ENCODE measurements around the gene SCLT1.

SCLT1 gene

DNA sequence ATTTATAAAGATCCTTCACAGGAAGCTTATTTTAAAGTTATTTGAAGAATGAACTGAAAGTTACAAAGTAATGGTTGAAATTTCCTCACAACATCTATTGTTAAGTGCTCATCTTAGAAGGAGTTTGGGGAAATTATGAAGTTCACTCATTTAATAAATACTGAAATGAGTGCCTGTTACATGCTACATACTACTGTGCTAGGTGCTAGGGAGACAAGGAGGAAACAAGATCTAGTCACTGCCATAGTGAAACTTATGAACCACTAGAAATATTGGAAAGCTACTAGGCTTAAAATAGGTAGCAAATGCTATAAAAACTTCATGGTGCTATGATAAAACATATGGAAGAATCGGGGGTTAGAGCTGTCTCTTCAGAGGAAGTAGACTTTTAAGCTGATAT is 186.8 kb downstream of the SCLT1 start:
- TF ChIP-seq GATA2 (IDR thresholded peaks at IDR 0.05; ENCODE audit: low read depth, low read length), result no peak
- no peak for TF ChIP-seq GATA3 (IDR thresholded peaks at IDR 0.05; ENCODE audit: low read depth, low read length)

DNA sequence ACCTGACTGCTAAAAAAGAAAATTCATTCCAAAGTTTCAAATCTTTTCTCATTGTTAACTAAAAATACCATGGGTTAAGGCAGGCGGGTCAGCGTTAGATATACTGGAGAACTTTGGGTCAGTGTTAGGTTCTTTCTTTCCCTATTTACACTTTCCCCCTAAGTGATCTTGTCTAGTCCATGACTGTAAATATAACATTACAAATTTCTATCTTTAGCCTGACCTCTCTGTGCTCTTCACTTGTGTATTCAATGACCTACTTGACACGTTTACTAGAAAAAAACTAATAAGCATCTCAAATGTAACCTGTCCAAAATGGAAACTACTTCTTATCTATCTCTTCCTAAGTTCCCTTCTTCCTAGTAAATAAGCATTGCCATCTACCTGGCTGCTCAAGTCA is 188.5 kb downstream of the SCLT1 start:
- TF ChIP-seq GATA3 (IDR thresholded peaks at IDR 0.05; ENCODE audit: low read depth, low read length), result no peak
- TF ChIP-seq GATA2 (IDR thresholded peaks at IDR 0.05; ENCODE audit: low read depth, low read length), result no peak

DNA sequence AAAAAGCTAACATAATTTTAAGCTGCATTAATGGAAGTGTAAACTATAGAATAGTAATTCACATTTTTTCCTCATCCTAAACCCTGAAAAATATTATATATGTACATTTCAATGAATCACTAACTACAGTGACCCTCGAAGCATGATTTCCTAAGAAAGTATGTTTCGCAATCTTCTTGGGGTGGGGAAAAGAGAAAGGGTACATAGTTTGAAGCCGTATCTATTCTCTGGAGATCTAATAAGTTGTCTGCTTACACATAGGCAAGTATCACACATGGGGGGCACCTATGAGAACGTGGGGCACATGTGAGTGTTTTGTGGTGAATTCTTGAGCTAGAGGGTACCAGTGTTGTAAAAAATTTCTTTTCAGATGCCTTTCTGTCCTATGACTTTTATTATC is 212.7 kb downstream of the SCLT1 start:
- no peak for TF ChIP-seq GATA2 (IDR thresholded peaks at IDR 0.05; ENCODE audit: low read depth, low read length)
- TF ChIP-seq GATA3 (IDR thresholded peaks at IDR 0.05; ENCODE audit: low read depth, low read length), result no peak

DNA sequence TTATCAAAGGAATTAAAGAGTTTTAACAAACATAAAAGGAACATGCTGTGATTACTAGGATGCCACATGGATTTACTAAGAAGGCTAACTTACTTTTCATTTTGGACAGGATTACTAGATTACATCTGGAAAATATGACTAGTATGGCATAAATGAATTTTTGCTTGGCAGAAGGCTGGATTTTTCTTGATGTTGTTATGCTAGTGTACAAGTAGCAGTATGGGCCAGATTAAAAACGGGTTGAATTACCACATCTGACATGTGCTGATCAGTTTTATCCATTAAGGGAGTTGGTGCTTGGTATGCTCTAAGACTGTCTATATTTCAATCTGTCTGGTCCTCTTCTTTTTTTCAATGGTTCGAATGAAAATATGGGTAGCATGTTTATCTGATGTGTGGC is 213.4 kb downstream of the SCLT1 start:
- TF ChIP-seq GATA3 (IDR thresholded peaks at IDR 0.05; ENCODE audit: low read depth, low read length), result no peak
- no peak for TF ChIP-seq GATA2 (IDR thresholded peaks at IDR 0.05; ENCODE audit: low read depth, low read length)

DNA sequence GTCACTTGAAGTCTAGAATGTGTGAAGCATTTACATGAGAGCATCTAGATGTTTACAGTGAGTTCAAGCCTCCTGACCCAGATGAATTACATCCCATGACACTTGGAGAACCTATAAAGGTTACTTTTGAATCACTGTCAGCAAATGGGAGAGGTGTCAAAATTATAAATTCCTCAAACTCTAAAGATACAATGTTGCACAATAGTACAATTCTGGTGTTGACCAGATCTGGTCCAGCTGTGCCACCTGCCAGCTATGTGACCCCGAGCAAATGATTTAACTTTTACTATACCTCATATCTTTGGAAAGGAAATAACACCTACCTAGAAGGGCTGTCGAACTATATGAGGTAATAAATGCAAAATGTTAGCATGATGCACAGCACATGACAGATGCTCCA is 214.1 kb downstream of the SCLT1 start:
- no peak for TF ChIP-seq GATA2 (IDR thresholded peaks at IDR 0.05; ENCODE audit: low read depth, low read length)
- TF ChIP-seq GATA3 (IDR thresholded peaks at IDR 0.05; ENCODE audit: low read depth, low read length), result no peak

DNA sequence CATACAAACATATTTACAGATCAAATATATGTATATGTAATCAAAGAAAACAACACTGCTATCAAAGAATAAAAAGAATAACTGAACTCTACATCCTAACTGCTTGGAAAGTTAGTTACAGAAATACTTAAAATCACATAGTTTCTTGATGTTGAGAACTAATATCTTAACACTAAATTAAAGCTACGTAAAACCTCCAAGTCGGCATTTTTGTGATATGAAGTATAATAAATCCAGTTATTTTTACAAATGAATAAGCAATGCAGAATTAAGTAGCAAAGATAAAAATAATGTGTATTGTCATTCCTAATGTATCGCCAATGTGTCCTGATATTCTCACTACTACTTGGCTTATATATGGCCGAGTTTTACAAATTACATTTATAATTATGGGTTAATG is 215.4 kb downstream of the SCLT1 start:
- TF ChIP-seq GATA3 (IDR thresholded peaks at IDR 0.05; ENCODE audit: low read depth, low read length), result no peak
- TF ChIP-seq GATA2 (IDR thresholded peaks at IDR 0.05; ENCODE audit: low read depth, low read length), result no peak

DNA sequence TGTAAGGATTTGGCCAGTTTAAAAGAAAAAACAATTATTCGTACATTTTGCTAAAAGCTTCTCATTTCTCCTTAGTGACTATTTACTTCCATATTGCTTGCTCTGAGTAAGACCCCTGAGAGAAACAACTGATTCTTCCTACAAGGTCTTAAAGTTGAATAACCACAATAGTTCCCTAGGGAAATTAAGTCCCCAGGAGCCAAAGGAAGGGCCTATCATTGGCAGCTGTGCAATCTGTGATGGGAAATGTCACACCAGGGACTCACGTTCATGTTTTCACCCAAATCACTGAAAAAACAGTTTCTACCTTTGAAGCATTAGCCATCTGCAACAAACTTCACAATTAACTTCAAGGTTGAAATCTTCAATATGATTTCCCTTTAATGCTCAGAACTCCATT is 217.1 kb downstream of the SCLT1 start:
- TF ChIP-seq GATA3 (IDR thresholded peaks at IDR 0.05; ENCODE audit: low read depth, low read length) (no peak), GATA2 (IDR thresholded peaks at IDR 0.05; ENCODE audit: low read depth, low read length) (no peak)

DNA sequence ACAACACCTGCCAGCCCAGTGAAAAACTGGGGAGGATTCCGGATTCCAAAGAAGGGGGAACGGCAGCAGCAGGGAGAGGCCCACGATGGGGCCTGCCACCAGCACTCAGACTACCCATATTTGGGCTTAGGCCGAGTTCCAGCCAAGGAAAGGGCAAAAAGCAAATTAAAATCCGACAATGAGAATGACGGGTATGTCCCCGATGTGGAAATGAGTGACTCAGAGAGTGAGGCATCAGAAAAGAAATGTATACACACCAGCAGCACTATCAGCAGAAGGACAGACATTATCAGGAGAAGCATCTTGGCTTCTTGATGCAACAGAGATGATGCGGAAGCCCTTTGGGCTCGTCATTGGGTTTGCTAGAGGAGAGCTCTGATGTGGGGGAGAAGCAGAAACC is 221.4 kb downstream of the SCLT1 start:
- TF ChIP-seq GATA2 (IDR thresholded peaks at IDR 0.05; ENCODE audit: low read depth, low read length) (peak; percentile 12; the same call in 1 of the 2 replicates), GATA3 (IDR thresholded peaks at IDR 0.05; ENCODE audit: low read depth, low read length) (no peak)

DNA sequence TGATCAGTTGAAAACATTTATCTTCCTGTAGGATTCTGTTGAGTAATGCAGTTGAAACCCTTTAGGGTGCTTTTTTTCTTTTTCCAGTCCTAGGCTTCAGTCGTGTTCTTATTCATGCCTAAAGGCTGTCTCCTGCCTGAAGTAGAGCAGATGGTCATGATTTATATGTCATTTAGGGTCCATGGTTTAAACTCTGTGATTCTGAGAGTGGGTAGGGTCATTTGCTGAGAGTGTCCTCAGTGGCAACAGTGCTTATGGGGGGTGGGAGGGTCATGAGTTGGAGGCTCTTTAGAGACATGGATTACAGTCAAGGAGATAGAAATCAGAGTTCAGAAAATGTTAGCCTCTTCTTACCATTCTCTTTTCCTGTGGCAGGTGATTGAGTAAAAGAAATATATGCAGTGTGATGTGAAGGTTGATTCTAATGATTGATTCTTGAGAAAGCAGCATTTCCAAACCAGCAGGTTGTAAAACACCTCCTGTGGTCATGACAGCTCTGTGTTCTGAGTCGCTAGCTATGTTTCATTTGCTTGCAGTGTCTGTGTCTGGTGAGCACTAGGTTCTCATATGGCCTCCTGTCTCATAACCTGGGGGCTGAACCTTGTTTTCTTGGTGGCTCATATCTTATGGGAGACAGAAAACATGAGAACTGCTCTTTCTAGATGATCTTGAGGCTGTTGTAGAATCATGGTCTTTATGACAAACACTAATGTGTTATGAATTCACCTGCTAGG is 223.4 kb downstream of the SCLT1 start:
- TF ChIP-seq GATA3 (IDR thresholded peaks at IDR 0.05; ENCODE audit: low read depth, low read length) (no peak), GATA2 (IDR thresholded peaks at IDR 0.05; ENCODE audit: low read depth, low read length) (no peak)

DNA sequence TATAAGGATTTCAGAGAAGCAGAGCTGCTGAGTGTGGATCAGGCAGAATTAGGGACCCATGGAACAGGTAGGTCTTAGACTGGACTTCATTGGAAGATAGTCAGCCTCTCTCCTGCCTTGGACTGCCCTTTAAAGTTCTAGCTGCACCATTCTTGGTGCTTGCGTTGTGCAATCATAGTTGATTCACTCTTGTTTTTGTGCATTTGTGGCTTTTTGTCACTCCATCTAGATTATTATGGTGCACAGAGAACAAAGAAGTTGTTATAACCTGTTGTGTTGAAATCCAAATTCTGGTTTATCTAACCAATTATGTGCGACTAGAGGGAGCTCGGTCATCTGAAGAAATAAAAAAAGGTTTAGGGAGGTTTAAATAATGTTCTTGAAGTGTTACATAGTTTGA is 224.6 kb downstream of the SCLT1 start:
- TF ChIP-seq GATA2 (IDR thresholded peaks at IDR 0.05; ENCODE audit: low read depth, low read length) (no peak), GATA3 (IDR thresholded peaks at IDR 0.05; ENCODE audit: low read depth, low read length) (no peak)

DNA sequence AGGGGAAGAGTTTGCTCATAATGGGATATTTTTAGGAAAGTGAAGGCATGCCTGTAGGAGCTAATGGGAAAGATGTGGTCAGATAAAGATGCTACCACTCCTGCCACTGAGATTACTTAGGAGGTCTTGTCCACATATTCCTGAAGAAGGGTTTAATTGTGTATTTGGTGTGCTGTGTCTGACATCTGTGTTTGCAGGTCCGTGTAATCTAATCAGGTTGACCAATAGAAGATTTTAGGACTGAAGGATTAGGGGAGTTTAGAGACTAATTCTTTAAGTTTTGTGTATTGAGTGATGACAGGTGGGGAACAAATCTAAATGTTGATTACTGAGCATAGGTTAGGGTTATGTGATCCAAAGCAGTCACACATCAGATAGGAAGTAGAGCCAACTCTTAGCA is 226.6 kb downstream of the SCLT1 start:
- TF ChIP-seq GATA3 (IDR thresholded peaks at IDR 0.05; ENCODE audit: low read depth, low read length) (no peak), GATA2 (IDR thresholded peaks at IDR 0.05; ENCODE audit: low read depth, low read length) (no peak)

DNA sequence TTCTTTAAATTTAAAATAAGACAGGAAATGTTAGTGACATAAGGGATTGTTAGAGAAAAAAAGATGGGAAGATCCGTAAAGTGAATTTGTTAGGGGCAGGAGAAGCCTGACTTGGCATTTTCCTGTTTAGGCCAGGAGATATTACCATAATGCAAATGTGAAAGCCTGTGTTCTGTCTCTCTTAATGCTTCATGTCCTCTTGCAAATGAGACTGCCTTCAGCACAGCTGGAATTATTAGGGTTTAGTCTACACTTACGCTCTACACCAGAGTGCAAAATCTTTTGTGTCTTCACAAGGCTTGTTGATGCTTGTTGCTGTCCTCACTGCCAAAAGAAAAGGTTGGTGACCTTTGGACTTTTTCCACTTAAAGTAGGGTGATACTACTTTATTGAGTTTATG is 227.1 kb downstream of the SCLT1 start:
- TF ChIP-seq GATA3 (IDR thresholded peaks at IDR 0.05; ENCODE audit: low read depth, low read length) (no peak), GATA2 (IDR thresholded peaks at IDR 0.05; ENCODE audit: low read depth, low read length) (no peak)

DNA sequence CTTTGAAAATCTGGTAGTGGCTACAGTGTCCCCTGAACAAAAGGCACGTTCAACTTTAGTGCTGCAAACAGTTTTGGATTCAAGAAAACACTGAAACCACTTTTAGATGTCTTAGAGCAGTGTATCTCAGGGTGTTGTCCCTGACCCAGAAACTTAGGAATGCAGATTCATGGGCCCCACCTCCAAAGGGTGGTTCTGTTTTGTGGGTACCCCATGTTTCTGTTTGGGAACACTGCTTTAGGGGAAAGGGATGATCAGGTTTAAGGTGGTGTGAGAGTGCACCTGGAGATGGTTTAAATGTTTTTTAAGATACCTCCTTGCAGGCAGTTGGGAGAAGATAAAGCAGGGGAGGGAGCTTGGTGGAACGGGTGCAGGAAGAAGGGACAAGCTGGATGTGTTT is 228.2 kb downstream of the SCLT1 start:
- TF ChIP-seq GATA2 (IDR thresholded peaks at IDR 0.05; ENCODE audit: low read depth, low read length) (no peak), GATA3 (IDR thresholded peaks at IDR 0.05; ENCODE audit: low read depth, low read length) (no peak)

DNA sequence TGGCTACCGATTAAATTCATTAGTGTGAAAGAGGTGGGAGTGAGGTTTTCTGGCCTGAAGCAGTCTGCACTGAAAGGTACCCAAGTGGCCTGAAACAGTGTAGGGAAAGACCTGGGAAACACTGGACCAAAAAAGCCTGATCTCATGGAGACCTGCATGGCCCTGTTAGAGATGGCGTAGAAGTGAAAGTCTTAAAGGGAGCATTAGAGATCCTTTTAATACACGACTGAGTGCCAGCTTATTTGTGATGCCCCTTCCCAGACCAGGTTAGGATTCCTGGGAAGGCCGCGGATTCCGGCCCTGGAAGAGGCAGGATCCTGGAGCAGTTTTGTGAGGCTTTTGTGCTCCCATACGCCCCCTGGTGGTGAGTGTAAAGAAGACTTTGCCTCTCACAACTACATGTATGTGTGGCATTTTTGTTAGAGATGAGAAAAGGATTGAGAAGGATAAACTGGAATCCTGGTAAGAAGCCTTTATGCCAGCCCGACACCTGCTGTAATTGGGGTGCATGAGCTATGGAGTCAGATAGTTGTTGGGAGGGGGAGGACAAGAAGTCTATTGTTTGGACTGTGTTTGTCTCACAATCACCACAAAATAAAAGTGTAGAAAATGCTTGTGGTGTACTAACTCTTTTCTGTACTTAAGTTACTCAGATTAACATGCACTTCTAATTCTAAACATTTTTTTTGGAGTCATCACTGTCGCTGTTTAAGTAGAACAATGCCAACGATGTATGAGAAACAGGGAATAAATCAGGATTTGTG is 229.8 kb downstream of the SCLT1 start:
- TF ChIP-seq GATA3 (IDR thresholded peaks at IDR 0.05; ENCODE audit: low read depth, low read length), result no peak
- no peak for TF ChIP-seq GATA2 (IDR thresholded peaks at IDR 0.05; ENCODE audit: low read depth, low read length)

All from SH-SY5Y (cell line).